KOPT-K1 (cell line): ENCODE data around the gene KCNMB2.

Source experiments
- H3K27ac ChIP-seq: fragments of 200-600 bp; sonication (generic); 2 replicates; pipeline ENCODE4 v1.5.1; 2016; ENCODE audit warnings: antibody characterized with exemption, mild to moderate bottlenecking, low read depth, low read length; ENCODE audit not compliant: poor library complexity, severe bottlenecking
- H3K36me3 ChIP-seq: fragments of 200-600 bp; sonication (generic); 2 replicates; pipeline ENCODE4 v1.5.1; 2017; ENCODE audit warnings: antibody characterized with exemption, mild to moderate bottlenecking, low read length, moderate library complexity; ENCODE audit not compliant: insufficient read depth
- H3K9me3 ChIP-seq: fragments of 200-600 bp; sonication (generic); 2 replicates; pipeline ENCODE4 v1.5.1; 2017; ENCODE audit warnings: antibody characterized with exemption, low read length, mild to moderate bottlenecking; ENCODE audit not compliant: insufficient read depth, poor library complexity, severe bottlenecking

The KCNMB2 gene

DNA sequence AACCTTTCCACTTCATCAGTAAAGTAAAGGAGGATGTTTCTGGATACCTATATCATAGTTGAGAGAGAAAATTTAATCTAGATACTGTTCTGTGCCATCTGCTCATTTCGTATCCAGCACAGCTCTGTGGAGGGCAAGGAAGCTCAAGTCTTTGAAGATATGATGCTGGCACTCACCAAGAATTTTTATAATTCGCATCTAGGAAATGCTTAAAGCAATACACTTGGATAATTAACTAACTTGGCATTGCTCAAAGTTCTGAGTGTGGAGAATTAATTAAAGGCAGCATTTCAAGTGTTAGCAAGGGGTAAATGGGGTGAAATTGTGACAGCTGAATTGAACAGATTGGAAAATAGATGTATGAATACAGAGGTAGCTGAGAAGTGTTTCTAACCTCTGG is 213.2 kb downstream of the KCNMB2 start:
- Histone ChIP-seq H3K27ac (no peak overlapping the region), H3K9me3 (no peaks in the 10 kb centered on the region), H3K36me3 (no peaks in the 10 kb centered on the region)

DNA sequence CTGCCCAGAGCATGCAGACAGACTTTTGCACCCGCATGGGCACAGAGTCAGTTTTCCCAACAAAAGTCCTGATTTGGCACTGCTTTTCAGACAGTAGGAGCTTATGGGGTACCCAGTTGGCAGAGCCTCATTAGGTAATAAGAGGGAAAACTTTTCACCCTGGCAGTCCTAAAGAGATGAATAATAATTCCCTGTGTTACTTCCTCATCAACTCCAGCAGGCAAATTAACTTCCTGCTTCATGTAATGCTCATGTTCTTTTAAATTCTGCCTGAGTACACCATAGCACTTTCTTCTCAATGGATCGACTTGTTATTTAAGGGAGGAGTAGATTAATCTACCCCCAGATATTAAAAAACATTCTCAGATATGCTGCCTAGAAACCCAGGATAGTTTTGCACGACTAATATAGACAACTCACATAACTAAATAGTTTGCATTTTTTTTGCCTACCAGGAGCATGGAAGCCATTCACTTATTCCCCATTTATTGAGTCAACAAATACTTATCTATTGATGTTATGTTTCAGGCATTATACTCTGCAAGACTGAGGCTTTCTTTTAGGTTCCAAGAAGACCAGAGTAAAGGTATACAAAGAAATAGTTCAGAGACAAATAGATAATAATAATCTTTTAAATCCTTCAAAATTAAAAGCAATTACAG is 214.5 kb downstream of the KCNMB2 start:
- Histone ChIP-seq H3K27ac (no peak overlapping the region), H3K9me3 (no peaks in the 10 kb centered on the region), H3K36me3 (no peaks in the 10 kb centered on the region)

DNA sequence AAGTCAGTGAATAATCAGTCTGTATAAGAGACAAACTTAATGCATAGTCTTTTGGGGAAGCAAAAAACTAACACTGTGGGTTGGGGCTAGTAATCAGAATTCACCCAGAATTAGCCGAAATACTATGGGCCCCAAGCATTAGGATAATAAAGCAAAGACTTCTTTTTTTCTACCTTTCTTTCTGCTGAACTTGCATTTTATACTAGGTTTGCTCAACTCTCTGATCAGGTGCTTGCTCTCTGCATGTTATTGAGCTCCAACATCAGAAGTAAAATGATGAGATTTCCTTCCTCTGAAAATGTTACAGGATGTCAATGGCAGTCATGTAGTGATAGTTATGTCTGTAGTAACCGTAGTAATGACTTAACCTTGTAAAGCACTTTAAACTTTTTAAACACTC is 216.6 kb downstream of the KCNMB2 start:
- Histone ChIP-seq H3K36me3 (no peaks in the 10 kb centered on the region), H3K27ac (no peak overlapping the region), H3K9me3 (no peaks in the 10 kb centered on the region)

DNA sequence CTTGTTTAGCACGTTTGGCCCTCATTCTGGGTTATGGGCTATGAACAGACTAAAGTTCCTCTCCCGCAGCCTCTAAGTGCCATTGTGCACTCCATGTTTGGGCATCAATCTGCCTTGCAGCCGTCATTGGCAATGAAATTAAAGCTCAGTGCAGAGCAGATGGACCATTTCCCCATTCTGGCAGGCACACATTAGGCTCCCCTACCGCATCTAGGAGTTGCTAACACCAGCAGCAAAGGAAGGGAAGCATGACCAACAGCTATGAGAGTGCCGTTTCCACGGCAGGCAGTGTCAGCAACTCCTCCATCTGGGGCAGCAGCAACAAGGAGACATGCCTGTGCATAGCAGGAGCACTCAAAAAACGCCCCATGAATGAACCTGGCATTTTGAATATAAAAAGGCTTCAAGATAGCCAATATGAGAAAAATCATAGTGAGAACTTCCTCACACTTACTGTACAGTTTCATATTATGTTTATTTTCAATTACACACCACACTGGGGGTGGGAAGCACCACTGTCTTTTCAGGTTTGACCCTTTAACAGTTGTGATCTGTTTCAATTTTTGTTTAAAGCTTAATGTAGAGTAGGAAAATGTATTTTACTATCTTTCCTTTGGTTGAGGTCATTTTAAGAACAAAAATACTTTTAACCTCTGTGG is 218.7 kb downstream of the KCNMB2 start:
- Histone ChIP-seq H3K36me3 (no peaks in the 10 kb centered on the region), H3K9me3 (no peaks in the 10 kb centered on the region), H3K27ac (no peak overlapping the region)

DNA sequence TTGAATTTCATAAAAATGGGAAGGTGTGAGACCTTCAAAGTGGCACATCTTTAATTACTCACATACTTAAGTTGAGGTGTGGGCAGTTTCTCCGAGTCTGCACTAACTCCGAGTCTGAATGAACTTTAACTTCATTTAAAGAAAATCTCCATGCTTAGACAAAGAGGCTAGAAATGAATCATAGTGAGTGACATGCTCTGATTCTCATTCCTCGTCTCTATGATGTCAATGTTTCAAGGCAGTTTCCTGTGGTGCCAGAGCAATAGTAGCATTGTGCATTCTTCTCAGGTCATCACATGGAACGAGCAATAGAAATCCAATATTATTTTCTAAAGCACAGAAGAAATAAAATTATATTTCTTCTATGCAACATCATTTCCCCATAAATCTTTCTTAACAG is 224.8 kb downstream of the KCNMB2 start:
- H3K27ac ChIP-seq = no peak overlapping the region
- H3K36me3 ChIP-seq = no peaks in the 10 kb centered on the region
- H3K9me3 ChIP-seq = no peaks in the 10 kb centered on the region

DNA sequence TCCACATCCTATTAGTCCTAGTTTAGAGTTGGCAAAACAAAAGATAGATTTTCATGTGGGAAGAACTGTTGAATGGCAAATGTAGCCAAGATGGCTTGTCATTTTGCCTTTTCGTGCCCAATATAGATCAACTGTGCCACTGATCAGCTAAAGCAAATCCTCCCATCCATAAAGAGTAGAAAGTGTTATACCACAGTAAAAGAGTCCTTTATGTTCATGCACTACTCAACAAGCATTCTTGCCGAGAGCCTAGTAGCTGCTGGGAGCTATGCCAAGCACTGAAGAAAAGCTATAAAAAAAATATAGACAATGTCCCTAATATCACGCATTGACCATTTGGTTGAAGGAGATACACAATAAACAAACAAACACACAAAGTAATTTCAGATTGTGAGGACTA is 225.2 kb downstream of the KCNMB2 start:
- no peak overlapping the region for H3K27ac ChIP-seq
- no peaks in the 10 kb centered on the region for H3K9me3 ChIP-seq
- no peaks in the 10 kb centered on the region for H3K36me3 ChIP-seq

DNA sequence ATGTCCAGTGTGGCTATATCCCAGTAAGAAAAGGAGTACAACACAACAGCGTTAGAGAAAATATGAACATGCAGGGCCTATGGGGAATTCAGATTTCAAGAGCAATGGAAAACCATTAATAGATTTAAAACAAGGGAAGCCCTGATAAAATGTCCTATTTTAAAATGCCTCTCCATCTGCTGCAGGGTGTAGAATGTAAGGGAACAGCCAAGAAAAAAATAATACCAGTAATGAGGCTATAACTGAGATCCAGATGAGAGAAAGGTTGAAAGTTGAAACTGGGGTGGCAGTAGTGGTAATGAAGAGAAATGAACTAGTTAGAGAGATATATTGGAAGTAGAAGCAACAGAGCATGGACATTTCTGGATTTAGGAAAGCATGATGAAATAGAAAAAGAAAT is 226.1 kb downstream of the KCNMB2 start:
- H3K36me3 ChIP-seq = no peaks in the 10 kb centered on the region
- no peak overlapping the region for H3K27ac ChIP-seq
- no peaks in the 10 kb centered on the region for H3K9me3 ChIP-seq

DNA sequence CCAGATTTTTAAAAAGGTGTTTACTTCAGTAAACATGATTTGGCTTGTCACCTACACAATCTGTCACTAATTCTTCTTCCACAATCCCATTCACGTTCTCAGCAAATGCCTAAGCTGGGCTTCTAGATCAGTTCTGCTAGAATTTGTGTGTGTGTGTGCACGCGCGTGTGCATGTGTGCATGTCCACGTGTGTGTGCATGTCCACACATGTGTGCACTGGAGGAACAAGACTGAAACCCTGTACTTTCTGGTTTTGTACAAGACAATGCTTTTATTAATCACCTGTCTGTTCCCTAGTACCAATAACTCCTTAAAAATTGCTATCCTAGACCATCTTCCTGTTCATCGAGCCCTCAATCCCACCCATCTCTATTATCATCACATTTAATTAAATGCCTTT is 229.2 kb downstream of the KCNMB2 start:
- Histone ChIP-seq H3K27ac (no peak overlapping the region), H3K36me3 (no peaks in the 10 kb centered on the region), H3K9me3 (no peaks in the 10 kb centered on the region)

DNA sequence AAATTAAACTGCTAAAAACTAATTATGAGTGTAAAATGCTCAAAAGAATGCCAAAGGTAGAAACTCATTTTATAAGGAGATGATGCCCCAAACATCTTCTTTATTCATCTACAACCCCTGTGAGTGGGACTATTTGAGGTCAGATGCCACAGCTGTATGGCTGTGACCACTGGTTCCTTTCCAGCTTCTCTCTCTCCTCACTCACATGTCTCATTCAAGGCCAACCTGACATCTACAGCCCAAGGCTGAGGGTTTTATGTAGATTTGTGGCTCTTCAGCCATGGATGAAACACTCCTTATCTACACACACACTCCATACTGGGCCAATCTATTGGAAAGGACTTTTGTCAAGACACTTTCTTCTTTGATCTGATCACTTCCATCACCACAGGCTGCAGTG is 231.3 kb downstream of the KCNMB2 start:
- Histone ChIP-seq H3K36me3 (no peaks in the 10 kb centered on the region), H3K27ac (no peak overlapping the region), H3K9me3 (peaks cover 7% of the 10 kb centered on the region)

DNA sequence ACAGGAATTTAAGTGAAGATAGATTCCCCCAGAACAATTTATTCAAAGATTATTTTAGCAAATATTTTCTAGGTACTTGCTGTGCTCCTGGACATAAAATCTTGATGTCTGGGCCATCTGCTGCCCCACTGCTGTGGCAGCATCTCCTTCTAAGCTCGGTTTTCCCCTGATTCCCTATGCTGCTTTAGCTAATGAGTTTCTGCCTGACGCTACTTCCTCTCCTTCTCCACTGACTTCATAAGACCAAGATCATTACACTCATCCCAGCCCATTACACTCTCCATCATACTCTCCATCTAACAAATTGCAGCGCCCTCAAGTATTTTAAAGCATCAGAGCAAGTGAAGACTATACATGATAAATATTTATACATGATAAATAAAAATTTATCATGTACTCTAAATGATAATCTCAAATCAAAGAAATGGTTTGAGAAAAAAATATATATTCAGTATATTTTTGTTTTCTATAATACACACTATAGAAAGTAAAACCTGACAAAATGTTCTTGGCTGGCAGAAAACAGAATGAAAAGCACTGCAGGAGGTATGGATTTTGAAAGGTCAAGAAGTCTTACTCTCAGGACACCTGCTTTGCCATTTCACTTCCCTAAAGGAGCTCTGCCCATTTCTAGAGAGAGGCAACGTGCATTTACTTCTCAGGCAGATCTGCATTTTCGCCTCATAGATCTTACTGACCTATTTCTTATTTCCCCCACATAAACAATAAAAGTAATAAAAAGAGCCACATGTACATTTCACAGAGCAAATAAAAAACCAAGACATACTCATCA is 232.0 kb downstream of the KCNMB2 start:
- Histone ChIP-seq H3K27ac (no peak overlapping the region), H3K9me3 (peaks cover 7% of the 10 kb centered on the region), H3K36me3 (no peaks in the 10 kb centered on the region)

DNA sequence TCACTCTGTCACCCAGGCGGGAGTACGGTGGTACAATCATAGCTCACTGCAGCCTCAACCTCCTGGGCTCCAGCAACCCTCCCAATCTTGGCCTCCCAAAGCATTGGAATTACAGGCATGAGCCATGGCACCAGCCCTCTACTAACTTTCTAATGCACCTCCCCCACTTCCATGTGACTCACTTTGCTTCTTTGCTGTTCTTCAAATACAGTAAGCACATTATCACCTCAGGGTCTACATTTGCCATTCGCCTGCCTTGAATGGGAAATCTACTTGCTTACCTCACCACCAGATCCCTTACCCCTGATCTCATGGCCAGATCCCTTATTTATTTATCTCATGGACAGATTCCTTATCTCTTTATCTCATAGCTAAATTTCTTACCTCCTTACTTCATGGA is 235.3 kb downstream of the KCNMB2 start:
- peaks cover 7% of the 10 kb centered on the region for H3K9me3 ChIP-seq
- no peaks in the 10 kb centered on the region for H3K36me3 ChIP-seq
- H3K27ac ChIP-seq = no peak overlapping the region

DNA sequence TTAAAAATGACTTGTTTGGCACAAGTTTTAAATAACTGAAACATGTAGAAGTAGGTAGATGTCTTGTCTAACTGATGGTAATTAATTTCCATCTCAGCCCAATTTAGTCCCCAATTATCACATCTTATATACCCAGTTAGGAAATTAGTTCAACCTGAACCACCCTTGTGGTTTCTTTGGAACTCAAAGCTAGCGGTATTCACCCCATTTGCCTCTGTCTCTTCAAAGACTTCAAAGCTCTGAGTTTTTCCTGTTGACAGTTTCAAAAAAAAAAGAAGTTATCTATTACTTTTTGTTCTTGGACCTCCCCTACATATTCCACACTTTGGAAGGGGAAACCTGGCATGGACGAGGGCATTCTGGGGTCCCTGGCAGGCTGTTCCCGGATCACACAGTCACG is 236.5 kb downstream of the KCNMB2 start:
- peaks cover 7% of the 10 kb centered on the region for H3K9me3 ChIP-seq
- H3K27ac ChIP-seq = no peak overlapping the region
- no peaks in the 10 kb centered on the region for H3K36me3 ChIP-seq

DNA sequence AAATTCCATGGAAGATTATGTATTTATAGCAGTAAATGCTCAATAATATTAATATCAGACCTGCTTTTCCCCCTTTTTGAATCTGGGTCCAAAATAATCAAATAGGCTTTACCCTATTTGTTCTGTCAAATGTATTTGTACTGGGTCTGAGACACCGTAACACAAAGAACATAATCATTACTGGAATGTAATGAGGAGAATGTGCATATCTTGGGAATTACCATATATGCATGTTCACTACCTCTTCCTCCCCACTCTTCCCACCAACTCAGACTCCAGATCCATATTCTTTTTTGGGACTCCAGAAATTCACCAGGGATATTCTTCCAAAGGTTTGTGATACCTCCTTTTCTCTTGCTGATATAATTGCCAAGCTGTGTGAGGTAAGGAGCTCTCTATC is 237.1 kb downstream of the KCNMB2 start:
- no peaks in the 10 kb centered on the region for H3K36me3 ChIP-seq
- no peak overlapping the region for H3K27ac ChIP-seq

DNA sequence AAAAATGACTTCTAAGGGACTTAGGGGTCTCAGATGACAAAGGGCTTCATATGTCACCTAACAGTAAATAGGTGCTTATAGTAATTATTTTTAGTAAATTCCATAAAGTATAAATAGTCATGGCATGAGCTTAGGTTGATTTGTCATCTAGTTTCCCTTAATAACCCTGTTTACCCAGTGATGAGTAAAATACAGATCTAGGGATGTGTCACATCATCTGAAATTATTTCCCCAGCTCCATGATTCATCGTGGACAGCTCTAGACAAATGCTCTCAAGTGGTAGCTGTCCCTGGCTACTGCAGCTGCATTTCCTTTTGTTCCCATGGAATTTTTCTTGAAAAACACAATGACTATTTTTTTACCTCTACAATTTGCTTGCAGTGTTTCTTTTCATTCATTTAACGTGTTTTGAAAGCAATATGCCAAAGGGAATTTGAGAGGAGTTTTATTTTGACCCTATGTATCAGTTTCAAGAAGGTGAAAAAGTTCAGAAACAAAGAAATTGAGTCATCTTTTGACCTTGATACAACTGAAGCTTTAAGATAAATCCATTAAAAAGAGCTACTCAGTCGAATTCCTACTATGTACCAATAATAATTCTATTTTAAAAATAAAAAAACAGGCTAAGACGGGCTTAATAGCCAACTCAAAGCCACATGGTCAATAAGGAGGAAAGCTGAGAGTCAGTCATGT is 241.6 kb downstream of the KCNMB2 start:
- no peak overlapping the region for H3K27ac ChIP-seq
- no peaks in the 10 kb centered on the region for H3K9me3 ChIP-seq
- H3K36me3 ChIP-seq = no peaks in the 10 kb centered on the region

More for the DNA sequence above, 237.1 kb downstream of the KCNMB2 start:
- H3K9me3 ChIP-seq = peaks cover 7% of the 10 kb centered on the region

DNA sequence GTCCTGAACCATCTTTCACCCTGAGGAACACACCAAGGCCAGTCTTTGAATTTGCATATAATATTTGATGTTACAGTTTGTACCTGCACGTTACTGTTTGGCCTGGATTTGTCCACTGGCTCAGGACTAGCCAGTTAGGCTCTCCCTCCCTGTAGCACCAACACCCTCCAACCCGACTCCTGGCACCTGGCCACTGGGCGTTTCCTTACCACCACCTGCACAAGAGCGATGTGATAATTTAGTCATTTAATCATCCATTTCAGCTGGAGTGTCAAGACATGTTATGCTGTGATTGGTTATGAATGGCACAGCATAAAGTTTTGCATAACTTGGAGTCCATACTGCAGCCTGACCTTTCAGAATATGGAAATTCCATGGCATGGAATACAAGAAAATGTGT is 242.4 kb downstream of the KCNMB2 start:
- Histone ChIP-seq H3K27ac (no peak overlapping the region), H3K9me3 (no peaks in the 10 kb centered on the region), H3K36me3 (no peaks in the 10 kb centered on the region)
